HEK293 (cell line): ENCODE results near the gene PCCA.

Experiments used
- CTCF ChIA-PET: fragments of 350-600 bp; formaldehyde crosslinking; extraction: SDS; loops from one replicate; lab custom pipeline; 2021; ENCODE audit warnings: antibody characterized with exemption; lab: Yijun Ruan, JAX
- POLR2A ChIA-PET: fragments of 300-600 bp; formaldehyde crosslinking; extraction: SDS; loops from one replicate; lab custom pipeline; 2020; ENCODE audit warnings: antibody characterized with exemption, inconsistent platforms; lab: Yijun Ruan, JAX
- H3K27ac ChIP-seq: fragments of 200-500 bp; sonication (Bioruptor generic); 2 replicates; pipeline ENCODE4 v1.5.1; 2014; ENCODE audit warnings: low read depth, low read length, control low read depth, inconsistent platforms; ENCODE audit errors: extremely low read depth
- H3K36me3 ChIP-seq, 2 experiments: fragments of 200-500 bp in 1 of 2; sonication (Bioruptor generic) in 1 of 2; 1 replicate in 1 of 2; 2 replicates in 1 of 2; pipeline ENCODE4 v1.5.1; 2014 to 2017; ENCODE audit warnings: inconsistent platforms in 2 of 2, low read length in 2 of 2; ENCODE audit not compliant: control insufficient read depth in 2 of 2, insufficient read depth in 1 of 2
- H3K4me1 ChIP-seq: fragments of 200-500 bp; sonication (Bioruptor generic); 2 replicates; pipeline ENCODE4 v1.5.1; 2014; ENCODE audit warnings: mild to moderate bottlenecking, low read length, inconsistent platforms; ENCODE audit not compliant: control insufficient read depth, insufficient read depth
- H3K4me3 ChIP-seq: 2 replicates; pipeline ENCODE4 v1.5.1; 2011; ENCODE audit warnings: low read depth, mild to moderate bottlenecking, control low read depth, low read length, moderate library complexity
- H3K9me3 ChIP-seq: fragments of 200-500 bp; sonication (Bioruptor generic); 2 replicates; pipeline ENCODE4 v1.5.1; 2014; ENCODE audit warnings: low read depth, low read length, inconsistent platforms; ENCODE audit not compliant: control insufficient read depth, insufficient read depth
- BCL11B ChIP-seq: fragments of 450-650 bp; formaldehyde crosslinking; IDR thresholded peaks from 2 replicates; pipeline ENCODE4 v1.5.1; 2016; ENCODE audit warnings: low read depth, missing biosample characterization, missing genetic modification characterization
- INSM2 ChIP-seq: fragments of 450-650 bp; formaldehyde crosslinking; IDR thresholded peaks from 2 replicates; pipeline ENCODE4 v1.5.1; 2016; ENCODE audit warnings: missing biosample characterization, missing genetic modification characterization
- KLF17 ChIP-seq: fragments of 450-650 bp; formaldehyde crosslinking; IDR thresholded peaks from 2 replicates; pipeline ENCODE4 v1.5.1; 2016; ENCODE audit warnings: missing biosample characterization, missing genetic modification characterization
- TRIM28 ChIP-seq: IDR thresholded peaks from 2 replicates; pipeline ENCODE4 v1.6.1; 2011; ENCODE audit warnings: low read length, control low read depth, borderline replicate concordance
- ZNF10 ChIP-seq: fragments of 450-650 bp; formaldehyde crosslinking; IDR thresholded peaks from 2 replicates; pipeline ENCODE4 v1.5.1; 2017; ENCODE audit warnings: missing biosample characterization, missing genetic modification characterization
- ZNF157 ChIP-seq: fragments of 450-650 bp; formaldehyde crosslinking; IDR thresholded peaks from 2 replicates; pipeline ENCODE4 v1.5.1; 2016; ENCODE audit warnings: missing biosample characterization, missing genetic modification characterization
- ZNF175 ChIP-seq: fragments of 450-650 bp; formaldehyde crosslinking; IDR thresholded peaks from 2 replicates; pipeline ENCODE4 v1.5.1; 2016; ENCODE audit warnings: missing biosample characterization, missing genetic modification characterization
- ZNF184 ChIP-seq: fragments of 450-650 bp; IDR thresholded peaks from 2 replicates; pipeline ENCODE4 v1.5.1; 2018; ENCODE audit warnings: missing biosample characterization, mild to moderate bottlenecking, missing genetic modification characterization
- ZNF292 ChIP-seq: fragments of 450-650 bp; formaldehyde crosslinking; IDR thresholded peaks from 2 replicates; pipeline ENCODE4 v1.5.1; 2016; ENCODE audit warnings: low read depth, missing biosample characterization, missing genetic modification characterization, borderline replicate concordance
- ZNF521 ChIP-seq: fragments of 450-650 bp; formaldehyde crosslinking; IDR thresholded peaks from 2 replicates; pipeline ENCODE4 v1.5.1; 2017; ENCODE audit warnings: missing biosample characterization, mild to moderate bottlenecking, missing genetic modification characterization
- ZNF560 ChIP-seq: fragments of 450-650 bp; formaldehyde crosslinking; IDR thresholded peaks from 2 replicates; pipeline ENCODE4 v1.5.1; 2017; ENCODE audit warnings: missing biosample characterization, missing genetic modification characterization, borderline replicate concordance
- ZNF580 ChIP-seq: fragments of 450-650 bp; formaldehyde crosslinking; IDR thresholded peaks from 2 replicates; pipeline ENCODE4 v1.5.1; 2016; ENCODE audit warnings: missing biosample characterization, missing genetic modification characterization
- ZNF660 ChIP-seq: fragments of 450-650 bp; IDR thresholded peaks from 2 replicates; pipeline ENCODE4 v1.5.1; 2018; ENCODE audit warnings: missing biosample characterization, mild to moderate bottlenecking, missing genetic modification characterization
- ZNF664 ChIP-seq: fragments of 450-650 bp; formaldehyde crosslinking; IDR thresholded peaks from 2 replicates; pipeline ENCODE4 v1.5.1; 2016; ENCODE audit warnings: missing biosample characterization, missing genetic modification characterization
- ZNF747 ChIP-seq: fragments of 450-650 bp; formaldehyde crosslinking; IDR thresholded peaks from 2 replicates; pipeline ENCODE4 v1.5.1; 2016; ENCODE audit warnings: missing biosample characterization, missing genetic modification characterization
- ZNF76 ChIP-seq: fragments of 450-650 bp; formaldehyde crosslinking; IDR thresholded peaks from 2 replicates; pipeline ENCODE4; 2016; ENCODE audit warnings: low read depth, missing biosample characterization, missing genetic modification characterization, borderline replicate concordance
- ZSCAN18 ChIP-seq: fragments of 450-650 bp; formaldehyde crosslinking; IDR thresholded peaks from 2 replicates; pipeline ENCODE4 v1.5.1; 2016; ENCODE audit warnings: missing biosample characterization, missing genetic modification characterization
- ZSCAN30 ChIP-seq: fragments of 450-650 bp; IDR thresholded peaks from 2 replicates; pipeline ENCODE4 v1.5.1; 2018; ENCODE audit warnings: missing biosample characterization, mild to moderate bottlenecking, missing genetic modification characterization, moderate library complexity
- TF ChIP-seq, protein P1 (sequence below): sonication (generic); formaldehyde crosslinking; IDR thresholded peaks from 2 replicates; pipeline ENCODE4 v1.8.1; 2022; ENCODE audit warnings: mild to moderate bottlenecking, moderate library complexity, missing genetic modification reagents
- TF ChIP-seq, protein P2 (sequence below): fragments of 450-650 bp; formaldehyde crosslinking; IDR thresholded peaks from 2 replicates; pipeline ENCODE4 v1.5.1; 2016; ENCODE audit warnings: missing biosample characterization, missing genetic modification characterization

PCCA gene

GRCh38 chr13:100112186-100112838 lies 23.4 kb downstream of the PCCA start:
- TF ChIP-seq ZNF664 (tag by site-specific recombination) (no peak), ZNF580 (tag by site-specific recombination) (no peak), ZSCAN18 (tag by site-specific recombination) (no peak), ZNF660 (tag by site-specific recombination) (no peak), ZNF521 (tag by site-specific recombination) (no peak), ZNF184 (tag by site-specific recombination) (no peak), ZNF175 (tag by site-specific recombination) (no peak), ZNF10 (no peak), ZNF292 (tag by site-specific recombination) (no peak), KLF17 (tag by site-specific recombination) (no peak), ZNF76 (tag by site-specific recombination) (no peak)
- TF ChIP-seq, protein P1, sequence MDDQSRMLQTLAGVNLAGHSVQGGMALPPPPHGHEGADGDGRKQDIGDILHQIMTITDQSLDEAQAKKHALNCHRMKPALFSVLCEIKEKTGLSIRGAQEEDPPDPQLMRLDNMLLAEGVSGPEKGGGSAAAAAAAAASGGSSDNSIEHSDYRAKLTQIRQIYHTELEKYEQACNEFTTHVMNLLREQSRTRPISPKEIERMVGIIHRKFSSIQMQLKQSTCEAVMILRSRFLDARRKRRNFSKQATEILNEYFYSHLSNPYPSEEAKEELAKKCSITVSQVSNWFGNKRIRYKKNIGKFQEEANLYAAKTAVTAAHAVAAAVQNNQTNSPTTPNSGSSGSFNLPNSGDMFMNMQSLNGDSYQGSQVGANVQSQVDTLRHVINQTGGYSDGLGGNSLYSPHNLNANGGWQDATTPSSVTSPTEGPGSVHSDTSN = no peak
- Histone ChIP-seq H3K27ac (no peak overlapping the region), H3K36me3 (peaks cover 0 to 6% of the 10 kb centered on the region in 2 experiments; a peak in 2 of 3 replicates), H3K4me1 (no peaks in the 10 kb centered on the region), H3K9me3 (no peaks in the 10 kb centered on the region), H3K4me3 (no peak overlapping the region)
- POLR2A ChIA-PET = no interaction called here
- CTCF ChIA-PET = no interaction called here

DNA sequence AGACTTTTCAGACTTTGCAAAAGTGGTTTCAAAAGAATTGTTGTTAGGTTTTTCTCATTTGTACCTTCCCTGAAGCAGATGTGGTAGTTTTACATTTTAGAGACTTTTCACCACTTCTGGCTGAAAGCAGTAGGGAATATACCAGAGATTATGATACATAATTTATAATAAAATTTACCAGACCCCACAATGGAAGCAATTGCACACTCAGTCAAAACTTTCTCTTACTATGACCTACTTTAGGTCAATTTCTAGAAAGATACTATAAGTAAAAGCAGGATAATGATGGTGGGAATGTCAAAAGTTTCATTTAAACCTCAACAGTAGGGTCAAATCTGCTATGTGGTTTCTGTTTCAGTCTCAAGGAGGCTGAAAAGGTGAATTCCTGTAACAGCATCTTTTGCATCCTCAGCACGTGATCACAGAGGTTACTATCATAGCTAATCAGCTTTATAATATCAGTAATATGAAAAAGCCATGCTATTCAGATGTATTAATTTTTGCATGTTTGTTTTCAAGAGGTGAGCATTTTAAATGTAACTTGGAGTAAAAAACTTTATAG lies 26.9 kb downstream of the PCCA start:
- TF ChIP-seq ZNF747 (tag by site-specific recombination) (no peak), TRIM28 (no peak), ZNF157 (no peak), INSM2 (tag by site-specific recombination) (no peak), ZSCAN30 (no peak), BCL11B (no peak), ZNF560 (tag by site-specific recombination) (no peak)
- TF ChIP-seq, protein P2, sequence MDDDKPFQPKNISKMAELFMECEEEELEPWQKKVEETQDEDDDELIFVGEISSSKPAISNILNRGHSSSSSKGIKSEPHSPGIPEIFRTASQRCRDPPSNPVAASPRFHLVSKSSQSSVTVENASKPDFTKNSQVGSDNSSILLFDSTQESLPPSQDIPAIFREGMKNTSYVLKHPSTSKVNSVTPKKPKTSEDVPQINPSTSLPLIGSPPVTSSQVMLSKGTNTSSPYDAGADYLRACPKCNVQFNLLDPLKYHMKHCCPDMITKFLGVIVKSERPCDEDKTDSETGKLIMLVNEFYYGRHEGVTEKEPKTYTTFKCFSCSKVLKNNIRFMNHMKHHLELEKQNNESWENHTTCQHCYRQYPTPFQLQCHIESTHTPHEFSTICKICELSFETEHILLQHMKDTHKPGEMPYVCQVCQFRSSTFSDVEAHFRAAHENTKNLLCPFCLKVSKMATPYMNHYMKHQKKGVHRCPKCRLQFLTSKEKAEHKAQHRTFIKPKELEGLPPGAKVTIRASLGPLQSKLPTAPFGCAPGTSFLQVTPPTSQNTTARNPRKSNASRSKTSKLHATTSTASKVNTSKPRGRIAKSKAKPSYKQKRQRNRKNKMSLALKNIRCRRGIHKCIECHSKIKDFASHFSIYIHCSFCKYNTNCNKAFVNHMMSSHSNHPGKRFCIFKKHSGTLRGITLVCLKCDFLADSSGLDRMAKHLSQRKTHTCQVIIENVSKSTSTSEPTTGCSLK (tag by site-specific recombination) = no peak
- Histone ChIP-seq H3K9me3 (no peaks in the 10 kb centered on the region), H3K27ac (no peak overlapping the region), H3K4me1 (no peaks in the 10 kb centered on the region), H3K36me3 (peaks cover 4 to 6% of the 10 kb centered on the region in 2 experiments; a peak in 2 of 3 replicates), H3K4me3 (no peak overlapping the region)
- CTCF ChIA-PET = no interaction called here
- POLR2A ChIA-PET = no interaction called here
